Natural killer cell (primary cell): ENCODE data around the gene PLXNA4. TPM values are rescaled to one million over a fixed set of nuclear protein-coding genes. Genes with fewer than 3 reads are reported as not detected.

Experiments
- ATAC-seq, 3 donors: fragments of 150-1000 bp in 2 of 3; fragments of 200-7000 bp in 1 of 3; cut with Tn5 transposase; 1 replicate in 1 of 3; 2 replicates in 2 of 3; pipeline ENCODE4 v1.10.0; 2021; ENCODE audit warnings: mild to moderate bottlenecking in 2 of 3, moderate library complexity in 2 of 3
- DNase-seq, 2 donors: peaks; one replicate each; pipeline versions ENCODE4 v3.0.0 to v3.0.0-alpha.2; 2013 to 2021; ENCODE audit warnings: mixed read lengths in 1 of 2
- H3K27ac ChIP-seq: one replicate; pipeline ENCODE4 v1.5.1; 2013; ENCODE audit warnings: mild to moderate bottlenecking, low read length
- H3K27me3 ChIP-seq: one replicate; pipeline ENCODE4 v1.6.1; 2013; ENCODE audit warnings: low read length; ENCODE audit not compliant: control insufficient read depth, insufficient read depth
- H3K36me3 ChIP-seq: one replicate; pipeline ENCODE4 v1.6.1; 2013; ENCODE audit warnings: low read length; ENCODE audit not compliant: control insufficient read depth, insufficient read depth
- H3K4me1 ChIP-seq: one replicate; pipeline ENCODE4 v1.6.1; 2013; ENCODE audit warnings: low read length; ENCODE audit not compliant: control insufficient read depth, insufficient read depth
- H3K4me3 ChIP-seq: one replicate; pipeline ENCODE4 v1.5.1; 2013; ENCODE audit warnings: low read length
- H3K9me3 ChIP-seq: one replicate; pipeline ENCODE4 v1.6.1; 2013; ENCODE audit warnings: low read length; ENCODE audit not compliant: control insufficient read depth, insufficient read depth
- H3K27ac Mint-ChIP-seq, 2 donors: one replicate each; pipeline ENCODE4 v1.8.0; 2022; ENCODE audit warnings: mild to moderate bottlenecking in 2 of 2, mixed read lengths in 2 of 2, moderate library complexity in 1 of 2
- H3K27me3 Mint-ChIP-seq, 2 donors: one replicate each; pipeline ENCODE4 v1.8.0; 2022; ENCODE audit warnings: low read depth in 2 of 2, mixed read lengths in 2 of 2
- H3K36me3 Mint-ChIP-seq: one replicate; pipeline ENCODE4 v1.8.0; 2022; ENCODE audit warnings: mixed read lengths
- H3K4me1 Mint-ChIP-seq, 2 donors: one replicate each; pipeline ENCODE4 v1.8.0; 2022; ENCODE audit warnings: mixed read lengths in 2 of 2
- H3K4me3 Mint-ChIP-seq: one replicate; pipeline ENCODE4 v1.8.0; 2022; ENCODE audit warnings: mild to moderate bottlenecking, moderate library complexity, mixed read lengths
- H3K9me3 Mint-ChIP-seq, 2 donors: one replicate each; pipeline ENCODE4 v1.8.0; 2022; ENCODE audit warnings: mixed read lengths in 2 of 2
- WGBS: methylation state at CpG from one replicate; pipeline ENCODE4 v1.1.7; 2013; ENCODE audit warnings: missing lambda C conversion rate; ENCODE audit not compliant: insufficient coverage; 5-methylcytosine and 5-hydroxymethylcytosine counted together
- intact Hi-C: fragments of 100-400 bp; cut with micrococcal nuclease; formaldehyde crosslinking; loops from one replicate; pipeline ENCODE4 v1.14.2; 2022
- total RNA-seq, 4 donors: library from RNA; stranded (reverse); fragments of 120-200 nt in 1 of 4; gene quantifications; one replicate each; pipeline versions ENCODE4 v1.2.3 to v1.2.4, GENCODE V29; 2013 to 2022
- TF ChIP-seq, protein P1 (sequence below): fragments of 200-600 bp; IDR thresholded peaks from one replicate; pipeline ENCODE4 v1.8.0; 2022; ENCODE audit warnings: antibody characterized with exemption

PLXNA4 gene
- total RNA-seq, 3 donors from 2014 or later (not counting 1 experiment from before 2014, with no cell fraction given) = 5.1 to 15.3 (median 10.9) TPM

DNA sequence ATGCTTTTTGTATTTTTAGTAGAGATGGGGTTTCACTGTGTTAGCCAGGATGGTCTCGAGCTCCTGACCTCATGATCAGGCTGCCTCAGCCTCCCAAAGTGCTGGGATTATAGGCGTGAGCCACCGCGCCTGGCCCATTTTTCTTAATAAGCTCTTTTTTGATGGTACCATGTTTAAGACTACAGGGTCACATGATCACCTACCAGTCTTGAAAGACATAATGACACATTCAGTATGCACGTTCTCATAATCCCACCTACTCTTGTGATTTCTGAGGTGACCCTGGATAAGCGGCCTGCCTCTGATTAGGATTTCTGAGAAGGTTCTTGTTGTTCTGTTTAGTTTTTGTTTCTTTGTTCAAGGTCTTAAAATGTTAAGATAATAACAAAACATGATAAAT lies 43.7 kb upstream of the PLXNA4 start:
- intact Hi-C loops = no loop called here
- no peak overlapping the region for H3K4me3 Mint-ChIP-seq
- ATAC-seq = no peak
- no peaks in the 10 kb centered on the region for H3K36me3 Mint-ChIP-seq
- WGBS = 91% methylated on average over 5 of the region's 6 CpGs
- no peaks in the 10 kb centered on the region for H3K27me3 ChIP-seq
- H3K4me1 ChIP-seq = peaks cover under 1% of the 10 kb centered on the region
- H3K27me3 Mint-ChIP-seq = peaks cover 9 to 10% of the 10 kb centered on the region in 2 donors
- TF ChIP-seq, protein P1, sequence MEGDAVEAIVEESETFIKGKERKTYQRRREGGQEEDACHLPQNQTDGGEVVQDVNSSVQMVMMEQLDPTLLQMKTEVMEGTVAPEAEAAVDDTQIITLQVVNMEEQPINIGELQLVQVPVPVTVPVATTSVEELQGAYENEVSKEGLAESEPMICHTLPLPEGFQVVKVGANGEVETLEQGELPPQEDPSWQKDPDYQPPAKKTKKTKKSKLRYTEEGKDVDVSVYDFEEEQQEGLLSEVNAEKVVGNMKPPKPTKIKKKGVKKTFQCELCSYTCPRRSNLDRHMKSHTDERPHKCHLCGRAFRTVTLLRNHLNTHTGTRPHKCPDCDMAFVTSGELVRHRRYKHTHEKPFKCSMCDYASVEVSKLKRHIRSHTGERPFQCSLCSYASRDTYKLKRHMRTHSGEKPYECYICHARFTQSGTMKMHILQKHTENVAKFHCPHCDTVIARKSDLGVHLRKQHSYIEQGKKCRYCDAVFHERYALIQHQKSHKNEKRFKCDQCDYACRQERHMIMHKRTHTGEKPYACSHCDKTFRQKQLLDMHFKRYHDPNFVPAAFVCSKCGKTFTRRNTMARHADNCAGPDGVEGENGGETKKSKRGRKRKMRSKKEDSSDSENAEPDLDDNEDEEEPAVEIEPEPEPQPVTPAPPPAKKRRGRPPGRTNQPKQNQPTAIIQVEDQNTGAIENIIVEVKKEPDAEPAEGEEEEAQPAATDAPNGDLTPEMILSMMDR = no peak
- DNase-seq = no peak
- H3K4me1 Mint-ChIP-seq = peaks cover 1 to 2% of the 10 kb centered on the region in 2 donors
- no peak overlapping the region for H3K4me3 ChIP-seq
- no peaks in the 10 kb centered on the region for H3K9me3 ChIP-seq
- H3K9me3 Mint-ChIP-seq = no peaks in the 10 kb centered on the region
- no peaks in the 10 kb centered on the region for H3K36me3 ChIP-seq
- no peak overlapping the region for H3K27ac Mint-ChIP-seq
- H3K27ac ChIP-seq = no peak overlapping the region

DNA sequence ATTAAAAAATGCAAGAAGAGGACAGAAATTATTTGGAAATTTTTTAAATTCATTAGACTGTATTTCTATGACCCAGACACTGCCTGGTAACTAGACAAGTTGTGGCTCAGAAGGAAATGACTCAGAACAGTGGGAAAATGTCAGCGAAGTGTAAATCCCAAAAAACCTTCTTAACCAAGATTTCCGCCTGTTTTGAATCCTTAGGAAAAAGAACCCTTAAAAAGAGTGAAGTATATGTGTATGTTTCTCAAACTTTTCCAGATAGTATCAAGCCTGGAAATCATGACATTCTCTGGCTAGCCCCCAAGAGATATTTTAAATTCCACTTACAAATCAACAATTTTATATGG lies 42.7 kb upstream of the PLXNA4 start:
- Mint-ChIP-seq H3K27me3 (peaks cover 19% of the 10 kb centered on the region in 2 donors), H3K4me3 (no peak overlapping the region), H3K4me1 (peaks cover 11% of the 10 kb centered on the region in 2 donors), H3K9me3 (no peaks in the 10 kb centered on the region), H3K27ac (no peak overlapping the region), H3K36me3 (no peaks in the 10 kb centered on the region)
- H3K27me3 ChIP-seq = no peaks in the 10 kb centered on the region
- intact Hi-C loops = no loop called here
- no CpG with 5 or more reads among the region's 2 CpGs for WGBS
- H3K4me1 ChIP-seq = peaks cover 7% of the 10 kb centered on the region
- TF ChIP-seq, protein P1 = no peak
- ATAC-seq = no peak
- no peak for DNase-seq
- H3K4me3 ChIP-seq = no peak overlapping the region
- H3K27ac ChIP-seq = no peak overlapping the region
- H3K9me3 ChIP-seq = no peaks in the 10 kb centered on the region
- H3K36me3 ChIP-seq = no peaks in the 10 kb centered on the region

DNA sequence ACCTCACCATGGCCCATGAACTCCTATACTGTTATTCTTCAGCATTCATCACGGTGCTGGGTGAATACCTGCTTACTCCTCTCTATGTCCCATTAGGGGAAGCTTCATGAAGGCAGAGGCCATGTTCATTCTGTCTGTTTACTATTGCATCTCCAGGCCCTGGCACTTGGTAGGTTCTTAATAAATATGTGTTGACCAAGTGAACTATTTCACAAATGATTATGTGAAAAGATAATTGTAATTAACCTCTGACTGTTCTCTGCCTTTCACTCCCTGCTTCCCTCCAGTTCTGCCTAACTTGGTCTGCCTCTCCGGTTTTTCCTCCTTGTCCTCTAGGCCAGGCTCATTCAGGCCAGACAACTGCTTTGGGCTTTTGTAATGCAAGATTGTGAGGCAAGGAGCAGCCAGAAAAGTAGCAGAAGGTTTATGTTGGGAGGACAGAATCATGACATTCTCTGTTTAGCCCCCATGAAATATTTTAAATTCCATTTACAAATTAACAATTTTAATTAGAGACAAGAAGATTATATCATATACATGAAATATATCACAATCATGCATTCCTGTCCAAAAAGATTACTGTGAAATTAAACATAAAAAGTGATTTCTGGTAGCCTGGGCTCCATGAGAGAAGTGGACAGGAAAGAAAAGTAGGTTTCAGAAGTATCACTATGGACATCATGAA lies 42.1 kb upstream of the PLXNA4 start:
- WGBS = 90% methylated on average over 2 of the region's 2 CpGs
- Mint-ChIP-seq H3K9me3 (no peaks in the 10 kb centered on the region), H3K36me3 (no peaks in the 10 kb centered on the region), H3K27me3 (peaks cover 20 to 21% of the 10 kb centered on the region in 2 donors), H3K4me1 (peaks cover 11% of the 10 kb centered on the region in 2 donors), H3K27ac (no peak overlapping the region), H3K4me3 (no peak overlapping the region)
- intact Hi-C loops = no loop called here
- Histone ChIP-seq H3K4me1 (peaks cover 7% of the 10 kb centered on the region), H3K4me3 (no peak overlapping the region), H3K27ac (no peak overlapping the region), H3K36me3 (no peaks in the 10 kb centered on the region), H3K9me3 (no peaks in the 10 kb centered on the region), H3K27me3 (no peaks in the 10 kb centered on the region)
- DNase-seq (no peak), ATAC-seq (no peak)
- TF ChIP-seq, protein P1 = no peak
